Osteoblast (primary cell): ENCODE results near the gene SKA1. TPM values are rescaled to one million over a fixed set of nuclear protein-coding genes. Genes with fewer than 3 reads are reported as not detected.

ENCODE experiments used
- DNase-seq: peaks from one replicate; pipeline ENCODE4 v3.0.0; 2011; ENCODE audit warnings: low spot score, mixed read lengths; ENCODE audit not compliant: insufficient read length; ENCODE audit errors: missing footprints
- H2AFZ ChIP-seq: 2 replicates; pipeline ENCODE4 v1.6.0; 2011; ENCODE audit warnings: mild to moderate bottlenecking, low read length
- H3K27ac ChIP-seq: 2 replicates; pipeline ENCODE4 v1.5.1; 2011; ENCODE audit warnings: mild to moderate bottlenecking, low read depth, low read length, moderate library complexity
- H3K27me3 ChIP-seq: 2 replicates; pipeline ENCODE4 v1.6.0; 2012; ENCODE audit warnings: mild to moderate bottlenecking, control low read depth, inconsistent platforms, low read length, moderate library complexity; ENCODE audit not compliant: insufficient read depth
- H3K36me3 ChIP-seq: 2 replicates; pipeline ENCODE4 v1.5.1; 2011; ENCODE audit warnings: mild to moderate bottlenecking, low read length, control low read depth, moderate library complexity; ENCODE audit not compliant: insufficient read depth
- H3K4me1 ChIP-seq: 2 replicates; pipeline ENCODE4 v1.5.1; 2011; ENCODE audit warnings: mild to moderate bottlenecking, low read length, control low read depth, moderate library complexity; ENCODE audit not compliant: insufficient read depth
- H3K4me2 ChIP-seq: 2 replicates; pipeline ENCODE4 v1.6.0; 2011; ENCODE audit warnings: mild to moderate bottlenecking, low read length; ENCODE audit not compliant: insufficient read depth
- H3K4me3 ChIP-seq: fragments of 200-600 bp; sonication (generic); 3 replicates; pipeline ENCODE4 v1.5.1; 2012; ENCODE audit warnings: mild to moderate bottlenecking, low read length, inconsistent platforms; ENCODE audit not compliant: insufficient read depth
- H3K79me2 ChIP-seq: 2 replicates; pipeline ENCODE4 v1.6.0; 2012; ENCODE audit warnings: mild to moderate bottlenecking, low read length, control low read depth, inconsistent platforms; ENCODE audit not compliant: insufficient read depth
- H3K9me3 ChIP-seq: 2 replicates; pipeline ENCODE4 v1.5.1; 2011; ENCODE audit warnings: low read depth, low read length, control low read depth
- H4K20me1 ChIP-seq: 2 replicates; pipeline ENCODE4 v1.6.0; 2012; ENCODE audit warnings: mild to moderate bottlenecking, low read length, control low read depth; ENCODE audit not compliant: insufficient read depth
- CTCF ChIP-seq: IDR thresholded peaks from 2 replicates; pipeline ENCODE4 v1.5.1; 2011; ENCODE audit warnings: mild to moderate bottlenecking, low read depth, low read length, moderate library complexity; ENCODE audit errors: extremely low read depth
- total RNA-seq: library from RNA; depleted of rRNA; stranded (reverse); fragments of >200 nt; gene quantifications from 2 replicates; pipeline ENCODE4 v1.2.3, GENCODE V29; 2012

The SKA1 gene
- total RNA-seq, 1 donor = 1.8 TPM

- no peaks in the 10 kb centered on the region for H3K4me1 ChIP-seq
- no peak for TF ChIP-seq CTCF
- H2AFZ ChIP-seq = no peak overlapping the region
- no peaks in the 10 kb centered on the region for H4K20me1 ChIP-seq
- H3K36me3 ChIP-seq = no peaks in the 10 kb centered on the region
- DNase-seq = no peak
- no peak overlapping the region for H3K4me3 ChIP-seq
- no peak overlapping the region for H3K4me2 ChIP-seq
- H3K79me2 ChIP-seq = no peaks in the 10 kb centered on the region
- H3K27me3 ChIP-seq = no peaks in the 10 kb centered on the region
- no peak overlapping the region for H3K27ac ChIP-seq
- no peaks in the 10 kb centered on the region for H3K9me3 ChIP-seq
Observed at GRCh38 chr18:50393802-50394201, 19.0 kb downstream of the SKA1 start.

- no peaks in the 10 kb centered on the region for H4K20me1 ChIP-seq
- no peak for TF ChIP-seq CTCF
- H3K36me3 ChIP-seq = no peaks in the 10 kb centered on the region
- H3K27ac ChIP-seq = no peak overlapping the region
- DNase-seq = no peak
- H3K9me3 ChIP-seq = no peaks in the 10 kb centered on the region
- H3K4me1 ChIP-seq = no peaks in the 10 kb centered on the region
- H3K79me2 ChIP-seq = no peaks in the 10 kb centered on the region
- H3K4me2 ChIP-seq = no peak overlapping the region
- no peak overlapping the region for H3K4me3 ChIP-seq
- no peak overlapping the region for H2AFZ ChIP-seq
- H3K27me3 ChIP-seq = no peaks in the 10 kb centered on the region
Observed at GRCh38 chr18:50395093-50395492, 20.2 kb downstream of the SKA1 start.

- no peak for TF ChIP-seq CTCF
- no peaks in the 10 kb centered on the region for H3K4me1 ChIP-seq
- H3K27me3 ChIP-seq = peaks cover 6% of the 10 kb centered on the region
- no peak overlapping the region for H3K4me2 ChIP-seq
- no peak overlapping the region for H3K27ac ChIP-seq
- H3K4me3 ChIP-seq = no peak overlapping the region
- no peak overlapping the region for H2AFZ ChIP-seq
- DNase-seq = no peak
- H3K36me3 ChIP-seq = no peaks in the 10 kb centered on the region
- H3K79me2 ChIP-seq = no peaks in the 10 kb centered on the region
- no peaks in the 10 kb centered on the region for H3K9me3 ChIP-seq
- H4K20me1 ChIP-seq = no peaks in the 10 kb centered on the region
Observed at GRCh38 chr18:50396005-50396660, 21.3 kb downstream of the SKA1 start.

- Histone ChIP-seq H3K79me2 (no peaks in the 10 kb centered on the region), H3K4me2 (no peak overlapping the region), H4K20me1 (no peaks in the 10 kb centered on the region), H3K27me3 (peaks cover 15% of the 10 kb centered on the region), H3K4me1 (no peaks in the 10 kb centered on the region), H3K9me3 (no peaks in the 10 kb centered on the region), H2AFZ (no peak overlapping the region), H3K27ac (no peak overlapping the region), H3K36me3 (no peaks in the 10 kb centered on the region), H3K4me3 (no peak overlapping the region)
- DNase-seq = no peak
- TF ChIP-seq CTCF = no peak
Observed at GRCh38 chr18:50397023-50397422, 22.2 kb downstream of the SKA1 start.
